Left renal cortex interstitium (tissue), 4 donors: Measurements from ENCODE around the gene PCDHGB4. TPM values are rescaled to one million over a fixed set of nuclear protein-coding genes. Genes with fewer than 3 reads are reported as not detected.
"Not testable (repeated sequence)": the region's sequence is repeated elsewhere in the genome, so short reads cannot be mapped to it uniquely, and the experiment has no call there.

Experiments used
- DNase-seq, 4 donors: peaks; one replicate each; pipeline ENCODE4 v3.0.0-alpha.2; 2013; ENCODE audit warnings: low read depth in 4 of 4, low spot score in 2 of 4, missing footprints in 1 of 4
- polyA plus RNA-seq, 4 donors: library from polyadenylated mRNA; unstranded; fragments of 120-200 nt; gene quantifications; one replicate each; pipeline ENCODE4 v1.2.1, GENCODE V29; 2013; ENCODE audit not compliant: insufficient read length in 4 of 4

PCDHGB4 gene
- 1 to 10 TPM; 4.4 to 6.1 (median 5.8) TPM for polyA plus RNA-seq

GRCh38 chr5:141387557-141388311 lies at the start of gene PCDHGB4:
Gene PCDHGB4, plus strand, starts transcription at chr5:141387698. Its CDS starts 187 bp downstream, at chr5:141387885.
- DNase-seq: not testable (repeated sequence)

- no peak for DNase-seq
Measured at GRCh38 chr5:141338538-141339306, 48.8 kb upstream of the PCDHGB4 start, which contains the start of gene PCDHGA2. Gene PCDHGA2, plus strand, starts transcription at chr5:141338760.

- not testable (repeated sequence) for DNase-seq
Measured at GRCh38 chr5:141340781-141341354, 46.6 kb upstream of the PCDHGB4 start.

GRCh38 chr5:141342773-141343172 lies 44.7 kb upstream of the PCDHGB4 start:
- DNase-seq: no peak

GRCh38 chr5:141343242-141343952 lies 44.1 kb upstream of the PCDHGB4 start, which contains the start of gene PCDHGA3:
Gene PCDHGA3, plus strand, starts transcription at chr5:141343829. Its CDS starts 205 bp downstream, at chr5:141344034.
- DNase-seq: no peak

GRCh38 chr5:141343953-141344463 lies 43.5 kb upstream of the PCDHGB4 start:
- no peak for DNase-seq

- DNase-seq: no peak
Measured at GRCh38 chr5:141345327-141345726, 42.2 kb upstream of the PCDHGB4 start.

GRCh38 chr5:141346017-141346416 lies 41.5 kb upstream of the PCDHGB4 start:
- not testable (repeated sequence) for DNase-seq

- no peak for DNase-seq
Measured at GRCh38 chr5:141349917-141350619, 37.4 kb upstream of the PCDHGB4 start, which contains the start of gene PCDHGB1. Gene PCDHGB1, plus strand, starts transcription at chr5:141350099. Its CDS starts 162 bp downstream, at chr5:141350261.

- no peak for DNase-seq
Measured at GRCh38 chr5:141351591-141351990, 35.9 kb upstream of the PCDHGB4 start.

GRCh38 chr5:141354900-141355469 lies 32.5 kb upstream of the PCDHGB4 start, which contains the start of gene PCDHGA4:
Gene PCDHGA4, plus strand, starts transcription at chr5:141355021. Its CDS starts 87 bp downstream, at chr5:141355108.
- DNase-seq: no peak

GRCh38 chr5:141355641-141356040 lies 31.9 kb upstream of the PCDHGB4 start:
- DNase-seq: no peak

- DNase-seq: no peak
Measured at GRCh38 chr5:141356133-141356532, 31.4 kb upstream of the PCDHGB4 start.

- no peak for DNase-seq
Measured at GRCh38 chr5:141356950-141357349, 30.5 kb upstream of the PCDHGB4 start.

- no peak for DNase-seq
Measured at GRCh38 chr5:141359790-141360426, 27.6 kb upstream of the PCDHGB4 start, which contains the start of gene PCDHGB2. Gene PCDHGB2, plus strand, starts transcription at chr5:141359994. Its CDS starts 142 bp downstream, at chr5:141360136.

GRCh38 chr5:141360685-141361084 lies 26.8 kb upstream of the PCDHGB4 start:
- no peak for DNase-seq

GRCh38 chr5:141362719-141363118 lies 24.8 kb upstream of the PCDHGB4 start:
- no peak for DNase-seq

- no peak for DNase-seq
Measured at GRCh38 chr5:141363952-141364660, 23.4 kb upstream of the PCDHGB4 start, which contains the start of gene PCDHGA5. Gene PCDHGA5, plus strand, starts transcription at chr5:141364162. Its CDS starts 169 bp downstream, at chr5:141364331.
